ENCODE data around the gene ZNHIT3. TPM values are rescaled to one million over a fixed set of nuclear protein-coding genes. Genes with fewer than 3 reads are reported as not detected.

Gene ZNHIT3
- total RNA-seq, 1 experiment from 2014 or later, result 63.8 TPM

DNA sequence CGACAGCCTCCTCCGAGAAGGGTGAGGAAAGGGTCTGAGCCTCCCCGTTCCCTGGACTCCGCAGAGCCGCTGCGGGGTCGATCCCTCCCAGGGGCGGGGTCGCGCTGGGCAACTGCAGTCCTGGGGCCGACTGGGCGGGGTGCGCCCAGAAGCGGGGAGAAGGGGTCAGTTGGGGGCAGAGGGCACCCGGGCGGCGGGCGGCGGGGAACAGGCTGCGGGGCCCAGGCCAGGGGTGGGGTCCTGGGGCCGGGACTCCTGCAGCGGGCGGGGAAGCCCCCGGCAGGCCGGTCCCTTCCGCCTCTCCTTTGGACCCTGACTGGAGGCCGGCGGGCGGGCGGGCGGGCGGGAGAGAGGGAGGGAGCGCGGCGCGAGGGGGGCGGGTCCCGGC, 58.6 kb downstream of the ZNHIT3 start:
- DNase-seq (ENCODE audit: extremely low read depth, low read depth), result no peak

Small RNA genes lying within 50 kb of the gene (small RNA-seq; reads per million reads assigned to genes)
- gene RNA5SP439, result 0 reads per million in 2 experiments

Other genes starting within 250 kb of the ZNHIT3 start
- gene TBC1D3I, start 222.1 kb upstream of the ZNHIT3 start, total RNA-seq (2014; rRNA removed; shearing (Covaris generic)), result not detected in 2 replicates
- not detected in 2 replicates for gene TBC1D3G, start 162.8 kb upstream of the ZNHIT3 start, total RNA-seq (2014; rRNA removed; shearing (Covaris generic))
- not detected in 2 replicates for gene TBC1D3H, start 98.2 kb upstream of the ZNHIT3 start, total RNA-seq (2014; rRNA removed; shearing (Covaris generic))
- 64.9 and 68.0 TPM in 2 replicates for gene MYO19, start 48.2 kb downstream of the ZNHIT3 start, total RNA-seq (2014; rRNA removed; shearing (Covaris generic))
- gene PIGW, start 48.3 kb downstream of the ZNHIT3 start, total RNA-seq (2014; rRNA removed; shearing (Covaris generic)), result 9.1 and 12.6 TPM in 2 replicates
- gene GGNBP2, start 58.2 kb downstream of the ZNHIT3 start, total RNA-seq (2014; rRNA removed; shearing (Covaris generic)), result 51.5 and 59.2 TPM in 2 replicates
- gene DHRS11, start 105.2 kb downstream of the ZNHIT3 start, total RNA-seq (2014; rRNA removed; shearing (Covaris generic)), result 10.0 and 11.3 TPM in 2 replicates
- 8.2 and 9.1 TPM in 2 replicates for gene MRM1, start 114.9 kb downstream of the ZNHIT3 start, total RNA-seq (2014; rRNA removed; shearing (Covaris generic))